Stimulated activated CD4-positive, alpha-beta T cell treated with anti-CD3 and anti-CD28 coated beads, Interleukin-12 subunit alpha, Interleukin-12 subunit beta, amount 100 ng/mL, for 24 hours (primary cell): Measurements from ENCODE around the gene SBK2.
"Not testable (repeated sequence)": the region's sequence is repeated elsewhere in the genome, so short reads cannot be mapped to it uniquely, and the experiment has no call there.

Experiments
- DNase-seq, 2 experiments: peaks; one replicate each; pipeline ENCODE4 v3.0.0-alpha.2; 2020; ENCODE audit warnings: low read depth in 2 of 2

The SBK2 gene

DNA sequence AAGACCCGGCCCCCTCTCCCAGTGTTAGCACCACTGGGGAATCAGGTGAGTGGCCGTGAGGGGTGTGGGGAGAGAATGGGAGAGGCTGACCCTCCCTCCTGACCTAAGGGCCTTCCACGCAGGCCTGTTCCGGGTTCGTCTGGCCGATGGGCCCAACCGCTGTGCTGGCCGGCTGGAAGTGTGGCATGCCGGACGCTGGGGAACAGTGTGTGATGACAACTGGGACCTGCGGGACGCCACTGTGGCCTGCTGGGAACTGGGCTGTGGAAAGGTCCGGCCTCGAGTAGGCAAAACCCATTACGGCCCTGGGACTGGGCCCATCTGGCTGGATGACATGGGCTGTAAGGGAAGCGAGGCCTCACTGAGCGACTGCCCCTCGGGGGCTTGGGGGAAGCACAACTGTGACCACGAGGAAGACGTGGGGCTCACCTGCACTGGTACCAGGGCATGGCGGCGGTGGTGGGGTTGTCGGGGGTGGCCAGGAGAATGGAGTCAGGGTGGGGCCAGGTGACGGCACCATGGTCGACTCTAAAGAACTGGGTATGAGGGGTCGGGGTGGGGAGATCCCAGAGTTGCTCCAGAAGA lies 36.5 kb downstream of the SBK2 start:
- DNase-seq: no peak

DNA sequence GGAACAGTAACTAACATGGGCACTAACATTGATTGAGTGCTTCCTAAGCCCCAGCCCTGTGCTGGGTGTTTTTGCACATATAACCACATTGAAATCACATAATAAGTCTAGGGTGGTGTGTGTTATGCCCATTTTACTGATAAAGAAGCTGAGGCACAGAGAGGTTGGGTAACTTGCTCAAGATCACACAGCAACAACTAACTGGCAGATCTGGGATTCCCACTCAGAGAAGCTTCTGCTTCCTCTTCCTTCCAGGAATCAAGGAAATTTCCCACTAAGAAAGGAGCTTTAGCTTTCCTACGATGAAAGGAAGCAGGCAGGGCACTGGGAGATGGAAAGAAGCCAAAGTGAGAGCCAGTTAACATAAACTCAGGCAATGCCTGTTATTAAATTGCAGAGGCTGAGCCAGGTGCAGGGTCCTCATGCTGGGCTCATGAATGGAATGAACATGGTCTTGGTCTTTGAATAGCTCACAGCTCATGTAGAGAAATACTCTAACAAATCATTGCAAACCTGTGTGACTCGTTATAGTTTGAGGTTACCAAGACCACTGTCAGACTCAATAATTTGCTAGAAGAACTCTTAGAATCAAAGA lies 38.6 kb downstream of the SBK2 start:
- DNase-seq: no peak

DNA sequence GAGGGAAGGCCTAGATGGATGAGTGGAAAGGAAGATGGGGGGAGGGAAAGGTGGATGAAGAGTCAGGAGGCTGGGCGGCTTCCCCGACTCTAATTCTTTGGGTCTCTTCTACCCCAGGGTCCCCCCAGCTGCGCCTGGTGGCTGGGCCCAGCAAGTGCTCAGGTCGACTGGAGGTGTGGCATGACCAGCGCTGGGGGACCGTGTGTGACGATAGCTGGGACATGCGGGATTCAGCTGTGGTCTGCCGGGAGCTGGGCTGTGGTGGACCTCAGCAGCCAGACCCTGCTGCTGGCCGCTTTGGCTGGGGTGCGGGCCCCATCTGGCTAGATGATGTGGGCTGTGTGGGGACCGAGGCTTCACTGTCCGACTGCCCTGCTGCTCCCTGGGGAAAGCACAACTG lies 39.2 kb downstream of the SBK2 start:
- no peak for DNase-seq

DNA sequence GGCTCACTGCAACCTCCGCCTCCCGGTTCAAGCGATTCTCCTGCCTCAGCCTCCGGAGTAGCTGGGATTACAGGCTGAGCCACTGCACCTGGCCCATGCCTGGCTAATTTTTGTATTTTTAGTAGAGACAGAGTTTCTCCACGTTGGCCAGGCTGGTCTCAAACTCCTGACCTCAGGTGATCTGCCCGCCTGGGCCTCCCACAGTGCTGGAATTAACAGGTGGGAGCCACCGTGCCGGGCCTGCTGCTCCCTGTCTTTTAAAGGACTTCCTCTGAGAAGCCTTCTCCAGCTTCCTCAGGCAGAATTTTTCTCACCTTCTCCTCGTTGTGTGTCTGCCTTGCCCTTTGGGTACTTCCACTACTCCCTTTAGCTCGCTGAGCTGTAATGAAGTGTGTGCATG lies 40.1 kb downstream of the SBK2 start:
- not testable (repeated sequence) for DNase-seq

DNA sequence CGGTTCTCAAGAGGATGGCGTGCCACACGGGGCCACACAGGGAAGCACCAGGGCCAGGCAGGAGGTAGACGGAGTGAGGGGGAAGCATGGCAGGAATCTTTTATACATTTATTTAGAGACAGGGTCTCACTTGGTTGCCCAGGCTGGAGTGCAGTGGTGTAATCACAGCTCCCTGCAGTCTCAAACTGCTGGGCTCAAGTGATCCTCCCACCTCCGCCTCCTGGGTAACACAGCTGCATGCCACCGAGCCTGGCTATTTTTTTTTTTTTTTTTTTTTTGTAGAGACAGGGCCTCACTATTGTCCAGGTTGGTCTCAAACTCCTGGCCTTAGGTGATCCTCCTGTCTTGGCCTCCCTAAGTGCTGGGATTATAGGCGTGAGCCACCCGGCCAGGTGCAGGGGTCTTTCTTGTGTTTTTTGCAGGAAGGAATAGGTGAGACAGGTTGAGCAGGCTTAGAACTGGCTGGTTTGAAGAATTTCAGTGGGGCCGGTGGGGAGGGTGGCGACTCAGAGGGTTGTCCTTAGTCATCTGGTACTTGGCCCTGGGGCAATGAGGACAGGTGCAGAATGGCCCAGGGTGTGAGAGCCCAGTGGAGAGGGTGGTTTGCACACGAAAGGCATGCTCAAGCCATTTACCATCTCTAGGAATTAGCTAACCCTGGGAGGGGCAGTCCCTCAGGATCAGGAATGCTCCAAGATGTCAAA lies 41.1 kb downstream of the SBK2 start:
- DNase-seq: no peak

DNA sequence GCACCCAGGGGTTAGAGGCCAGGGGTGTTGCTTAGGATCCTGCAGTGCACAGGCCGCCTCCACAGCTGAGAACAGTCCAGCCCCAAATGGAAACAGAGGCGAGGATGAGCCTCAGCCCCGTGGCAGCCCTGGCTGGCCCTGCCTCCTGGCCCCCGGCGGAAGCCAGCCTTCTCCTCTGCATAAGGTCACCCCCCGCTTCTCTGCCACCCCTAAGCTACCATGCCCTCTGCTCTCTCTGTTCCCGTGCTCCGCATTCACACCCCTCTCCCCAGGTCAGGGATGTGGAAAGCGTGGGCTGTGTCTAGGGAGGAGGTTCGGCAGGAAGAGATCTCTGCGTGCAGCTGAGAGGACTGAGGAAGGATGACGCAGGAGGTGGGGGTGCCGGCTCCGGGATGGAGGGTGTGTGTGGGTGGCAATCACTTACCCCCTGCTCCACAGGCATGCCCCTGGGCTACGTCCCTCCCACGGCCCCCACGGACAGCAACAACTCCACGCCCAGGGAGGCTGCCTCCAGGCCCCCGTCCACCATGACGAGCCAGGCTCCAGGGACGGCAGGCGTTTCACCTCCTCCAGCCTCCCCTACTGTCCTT lies 42.7 kb downstream of the SBK2 start:
- no peak for DNase-seq

DNA sequence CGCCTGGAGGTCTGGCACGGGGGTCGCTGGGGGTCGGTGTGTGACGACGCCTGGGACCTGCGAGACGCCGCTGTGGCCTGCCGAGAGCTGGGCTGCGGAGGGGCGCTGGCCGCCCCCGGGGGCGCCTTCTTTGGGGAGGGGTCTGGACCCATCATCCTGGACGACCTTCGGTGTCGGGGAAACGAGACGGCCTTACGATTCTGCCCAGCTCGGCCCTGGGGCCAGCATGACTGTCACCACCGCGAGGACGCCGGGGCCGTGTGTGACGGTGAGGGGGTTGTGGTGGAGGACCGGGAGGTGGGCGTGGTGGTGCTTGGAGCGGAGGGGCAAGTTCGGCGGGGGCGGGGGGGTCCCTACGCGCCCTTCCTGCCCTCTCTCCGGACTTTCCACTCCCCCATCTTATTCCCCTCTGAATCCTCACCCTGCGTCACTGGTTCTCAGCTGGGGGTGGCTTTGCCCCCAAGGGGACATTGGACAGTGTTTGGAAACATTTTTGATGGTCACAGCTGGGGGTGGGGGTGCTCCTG lies 43.2 kb downstream of the SBK2 start:
- DNase-seq: no peak

DNA sequence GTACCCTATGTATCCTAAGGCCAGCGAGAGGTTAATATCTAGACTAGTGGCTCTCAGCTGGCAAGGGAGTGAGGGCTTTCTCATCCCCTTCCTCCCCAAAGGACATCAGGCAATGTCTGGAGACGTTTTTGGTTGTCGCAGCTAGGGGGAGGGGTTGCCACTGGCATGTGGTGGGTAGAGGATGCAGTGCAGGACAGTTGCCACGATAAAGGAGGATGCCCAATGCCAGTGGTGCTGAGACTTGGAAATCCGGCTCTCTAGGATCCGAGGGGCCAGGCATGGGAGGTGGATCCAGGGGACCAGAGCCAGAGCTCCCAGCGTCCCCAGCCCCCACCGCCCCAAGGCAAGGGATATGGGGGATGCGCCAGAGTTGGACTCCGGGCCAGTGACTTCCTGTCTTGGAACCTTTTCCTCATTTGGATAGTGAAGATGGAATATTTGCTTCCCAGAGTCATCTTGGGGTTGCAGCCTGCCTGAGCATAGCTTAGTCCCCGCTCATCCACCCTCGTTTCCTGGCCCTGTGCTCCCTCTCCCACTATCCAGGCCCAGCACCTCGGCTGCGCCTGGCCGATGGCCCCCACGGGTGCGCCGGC lies 43.8 kb downstream of the SBK2 start:
- DNase-seq: no peak

DNA sequence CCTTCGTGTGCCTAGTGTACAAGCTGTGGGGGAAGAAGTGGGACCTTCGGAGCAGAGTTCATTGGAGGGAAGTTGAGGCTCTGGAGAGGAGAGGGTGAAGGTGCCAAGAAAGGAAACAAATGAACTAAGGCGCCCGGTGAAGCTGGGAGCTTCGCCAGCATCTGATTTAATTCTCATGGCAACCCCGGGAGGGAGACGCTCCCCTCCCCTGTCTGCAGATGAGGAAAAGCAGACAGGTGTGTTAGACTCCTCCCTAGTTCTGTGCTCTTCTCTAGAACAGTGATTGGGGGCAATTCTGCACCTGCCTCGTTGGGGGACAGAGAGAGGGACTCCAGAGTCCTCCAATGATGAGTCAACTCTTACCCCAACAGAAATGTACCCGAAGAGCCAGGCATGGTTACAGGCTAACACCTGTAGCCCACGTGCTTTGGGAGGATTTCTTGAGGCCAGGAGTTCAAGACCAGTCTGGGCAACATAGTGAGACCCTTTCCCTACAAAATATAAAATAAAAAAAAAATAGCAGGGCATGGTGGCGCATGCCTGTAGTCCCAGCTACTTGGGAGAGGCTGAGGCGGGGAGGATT lies 44.5 kb downstream of the SBK2 start:
- DNase-seq: no peak

DNA sequence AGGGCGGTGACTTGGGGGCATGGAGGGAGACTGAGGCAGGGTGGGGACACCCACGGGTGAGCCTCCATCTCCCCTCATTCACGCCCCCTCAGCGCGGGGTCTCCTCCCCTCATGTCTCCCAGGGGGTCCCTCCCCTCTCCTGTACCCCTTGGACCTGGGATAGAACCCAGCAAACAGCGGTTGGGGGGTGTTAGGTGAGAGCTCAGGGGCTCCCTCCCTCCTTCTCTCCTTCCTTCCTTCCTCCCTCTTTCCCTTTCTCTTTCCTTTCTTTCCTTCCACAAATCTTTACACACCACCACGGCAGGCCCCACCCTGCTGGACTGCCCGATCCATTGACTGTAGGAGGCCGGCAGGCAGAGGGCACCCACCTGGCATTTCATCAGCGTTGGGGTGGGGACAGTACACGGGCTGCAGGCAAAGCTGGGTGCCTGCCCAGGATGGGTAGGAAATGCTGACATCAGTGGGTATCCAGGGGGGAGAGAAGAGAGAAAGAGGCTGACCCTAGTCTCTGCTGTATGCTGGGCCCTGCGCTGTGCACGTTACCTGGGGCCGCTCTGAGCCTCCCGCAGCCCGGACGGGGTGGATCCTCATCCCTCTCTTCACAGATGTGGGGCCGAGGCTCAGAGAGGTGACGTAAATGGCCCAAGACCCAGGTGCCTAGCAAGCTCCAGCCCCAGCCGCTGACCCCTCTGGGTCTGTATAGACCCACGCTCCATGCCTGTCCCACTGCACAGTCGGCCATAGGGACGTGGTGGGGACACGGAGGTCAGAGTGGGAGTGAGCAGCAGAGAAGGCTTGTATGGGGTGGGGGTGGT lies 45.2 kb downstream of the SBK2 start:
- no peak for DNase-seq

DNA sequence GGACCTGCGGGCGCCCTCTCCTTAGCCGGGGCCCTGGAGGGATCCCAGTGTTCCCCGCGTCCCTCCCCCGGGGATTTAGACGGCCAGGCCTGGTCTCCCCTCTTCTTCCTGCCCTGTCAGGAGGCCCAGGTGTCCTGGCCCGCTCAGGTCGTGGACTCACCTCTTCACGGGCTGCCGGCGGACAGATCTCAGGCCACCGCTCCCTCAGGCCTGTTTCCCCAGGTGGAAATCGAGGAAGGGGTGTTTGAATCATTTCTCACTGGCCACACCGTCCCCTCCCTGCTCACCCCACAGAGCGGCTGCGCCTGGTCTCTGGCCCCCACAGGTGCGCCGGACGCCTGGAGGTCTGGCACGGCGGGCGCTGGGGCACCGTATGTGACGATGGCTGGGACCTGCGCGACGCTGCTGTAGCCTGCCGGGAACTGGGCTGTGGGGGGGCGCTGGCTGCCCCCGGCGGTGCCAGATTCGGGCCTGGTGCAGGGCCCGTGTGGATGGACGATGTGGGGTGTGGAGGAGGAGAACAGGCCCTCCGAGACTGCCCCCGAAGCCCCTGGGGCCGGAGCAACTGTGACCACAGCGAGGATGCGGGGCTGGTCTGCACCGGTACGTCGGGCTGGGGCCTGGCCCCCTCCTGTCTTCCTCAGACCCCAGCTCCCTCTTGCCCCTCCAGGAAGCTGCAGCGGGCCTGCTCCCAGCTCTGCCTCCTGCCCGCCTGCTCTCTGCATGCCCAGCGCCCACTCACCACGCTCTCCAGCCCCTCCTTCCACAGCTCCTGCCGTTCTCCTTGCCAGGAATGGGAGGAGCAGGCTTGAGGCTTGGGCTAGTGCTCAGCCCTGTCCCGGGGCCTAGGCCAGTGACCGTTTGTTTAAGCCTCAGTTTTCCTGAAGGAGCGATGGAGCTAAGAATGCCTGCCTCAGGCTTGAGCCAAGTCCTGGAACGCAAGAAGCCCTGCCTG lies 46.2 kb downstream of the SBK2 start:
- no peak for DNase-seq

DNA sequence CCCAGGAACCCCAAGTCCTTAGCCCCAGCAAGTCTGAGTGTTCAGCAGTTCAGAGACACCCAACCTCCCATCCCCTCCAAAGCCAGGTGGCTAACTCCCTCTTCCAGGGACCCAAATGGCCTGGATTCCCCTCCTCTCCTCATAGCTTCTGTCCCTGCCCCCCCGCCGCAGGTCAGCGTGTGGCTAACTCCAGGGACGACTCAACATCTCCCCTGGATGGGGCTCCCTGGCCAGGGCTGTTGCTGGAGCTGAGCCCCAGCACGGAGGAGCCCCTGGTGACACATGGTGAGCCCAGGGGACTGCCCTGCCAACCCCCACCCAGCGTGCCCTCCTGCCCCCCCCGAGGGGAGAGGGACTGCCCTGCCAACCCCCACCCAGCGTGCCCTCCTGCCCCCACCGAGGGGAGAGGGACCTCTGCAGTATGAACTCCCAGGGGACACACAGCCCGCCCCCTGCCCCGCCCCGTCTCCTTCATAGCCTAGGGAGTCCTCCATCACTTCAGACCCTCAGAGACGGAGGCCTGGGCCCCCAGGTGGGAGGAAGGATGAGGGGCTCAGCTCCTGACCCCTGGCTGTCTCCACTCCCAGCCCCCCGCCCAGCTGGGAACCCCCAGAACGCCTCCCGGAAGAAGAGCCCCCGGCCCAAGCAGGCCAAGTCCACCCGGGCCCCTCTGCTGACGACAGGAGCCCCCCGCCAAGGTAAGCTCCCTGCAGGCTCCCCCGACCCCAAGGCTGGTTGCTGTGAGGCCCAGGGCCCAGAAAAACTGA lies 47.0 kb downstream of the SBK2 start:
- no peak for DNase-seq

DNA sequence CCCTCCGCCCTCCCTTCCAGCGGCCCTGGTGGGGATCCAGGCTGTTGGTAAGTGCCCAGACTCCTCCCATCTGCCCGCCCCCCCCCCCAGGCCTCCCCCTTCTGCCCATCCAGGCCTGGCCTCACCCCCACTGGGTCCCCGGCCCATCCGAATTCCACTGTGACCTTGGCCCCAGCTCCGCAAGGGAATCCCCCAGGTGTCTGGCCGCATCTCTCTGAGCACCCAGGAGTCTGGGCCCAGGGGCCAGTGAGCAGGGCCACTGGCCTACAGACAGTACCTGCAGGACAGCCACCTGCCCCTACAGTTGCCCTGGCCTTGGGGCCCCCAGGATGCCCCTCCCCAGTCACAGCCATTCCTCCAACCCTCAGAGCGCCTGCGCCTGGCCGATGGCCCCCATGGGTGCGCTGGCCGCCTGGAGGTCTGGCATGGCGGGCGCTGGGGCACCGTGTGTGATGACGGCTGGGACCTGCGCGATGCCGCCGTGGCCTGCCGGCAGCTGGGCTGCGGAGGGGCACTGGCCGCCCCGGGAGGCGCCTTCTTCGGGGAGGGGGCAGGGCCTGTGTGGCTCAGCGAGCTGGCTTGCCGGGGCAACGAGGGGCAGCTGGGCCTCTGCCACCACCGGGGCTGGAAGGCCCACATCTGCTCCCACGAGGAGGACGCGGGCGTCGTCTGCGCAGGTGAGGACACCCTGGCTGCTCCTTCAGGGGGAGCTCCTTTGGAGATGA lies 47.8 kb downstream of the SBK2 start:
- DNase-seq: no peak

DNA sequence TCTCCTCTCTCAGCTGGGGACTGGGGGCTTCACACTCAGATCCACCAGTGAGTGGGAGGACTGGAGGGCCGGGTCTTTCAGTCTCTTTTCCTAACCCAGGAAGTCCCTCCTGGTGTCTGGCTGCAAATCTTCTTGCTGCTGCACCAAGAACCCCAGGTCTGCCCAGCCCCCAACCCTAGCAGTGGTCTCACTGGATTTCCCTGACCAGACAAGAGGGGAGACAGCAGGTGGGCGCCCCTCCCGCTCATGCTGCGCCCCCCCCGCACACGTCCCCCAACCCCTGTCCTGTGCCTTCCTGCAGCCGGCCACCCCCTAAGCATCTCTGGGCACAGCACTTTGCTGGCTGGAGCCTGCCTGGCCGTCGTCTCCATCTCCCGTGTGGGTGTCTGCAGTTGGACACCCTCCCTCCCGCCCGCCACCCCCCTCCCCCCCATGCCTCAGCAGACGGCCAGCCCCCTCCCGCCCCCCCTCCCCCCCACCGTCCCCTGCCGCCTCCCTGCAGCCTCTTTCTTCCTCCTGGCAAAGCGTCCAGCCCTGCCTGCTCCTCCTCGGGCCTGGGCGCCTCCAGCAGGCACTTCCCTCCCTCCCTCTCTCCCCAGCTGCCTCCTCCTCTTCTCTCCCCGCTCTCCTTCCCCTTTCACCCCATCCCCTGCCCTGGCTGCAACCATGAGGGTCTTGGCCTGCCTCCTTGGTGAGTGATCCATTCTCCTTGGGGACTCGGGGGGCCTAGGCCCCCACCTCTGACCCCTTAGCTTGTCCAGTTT lies 48.8 kb downstream of the SBK2 start, which contains the start of gene SSC5D:
TSS of gene SSC5D (plus strand) at position 513 of the 764 bp plus-strand sequence. CDS start at position 667, 154 bp downstream.
- no peak for DNase-seq

DNA sequence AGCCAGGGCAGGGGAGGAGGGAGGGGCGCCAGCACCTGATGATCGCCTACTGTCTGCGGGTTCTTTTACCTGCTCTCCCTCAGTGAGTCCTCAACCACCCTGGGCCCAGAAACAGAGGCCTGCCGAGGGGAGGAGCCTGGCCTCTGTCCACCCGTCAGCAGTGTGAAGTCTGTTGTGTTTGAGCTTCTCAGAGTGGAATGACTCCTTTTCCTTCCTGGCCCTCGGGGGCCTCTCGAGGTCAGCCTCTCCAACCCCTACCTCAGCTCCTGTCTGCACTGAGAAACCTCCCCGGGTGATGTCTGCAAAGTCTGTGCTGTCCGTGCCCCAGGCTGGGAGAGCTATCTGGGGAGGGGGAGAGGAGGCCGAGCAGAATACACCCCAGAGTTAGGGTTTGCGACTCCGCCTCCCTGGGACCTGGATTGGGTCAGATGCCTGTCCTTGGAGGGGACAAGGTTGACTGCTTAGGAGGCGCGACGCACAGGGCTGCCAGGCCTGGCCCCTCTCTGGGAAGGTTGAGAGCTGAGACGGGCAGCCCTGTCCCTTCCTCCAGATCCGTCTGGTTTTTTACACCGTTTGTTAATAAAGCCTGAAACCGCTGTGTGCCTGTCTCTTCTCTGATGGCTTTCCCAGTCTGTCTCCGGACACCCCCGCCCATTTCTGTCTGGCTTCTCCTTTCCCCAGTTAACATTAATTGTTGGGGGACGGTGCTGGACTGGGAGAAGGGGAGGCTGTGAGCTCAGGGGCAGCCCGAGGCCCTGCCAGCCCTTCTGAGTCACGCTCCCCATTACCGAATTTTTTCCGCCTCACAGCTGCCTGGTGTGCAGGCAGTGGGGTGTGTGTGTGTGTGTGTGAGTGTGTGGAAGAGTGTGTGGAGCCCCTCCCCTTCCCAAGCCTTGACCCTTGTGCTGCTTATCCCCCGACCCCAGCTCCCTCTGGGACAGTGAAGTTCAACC lies 49.7 kb downstream of the SBK2 start:
- DNase-seq: peak in 1 of 2 experiments; percentile 65
